Hypothalamus (tissue), 51 donors: ENCODE data around the gene KNSTRN.
A peak's percentile ranks its signal among the peaks of the same experiment; 100 is the strongest.

ENCODE experiments used
- DNase-seq, 51 donors: peaks; one replicate each; lab custom pipeline; 2025; lab: John Stamatoyannopoulos, UW

Gene KNSTRN

DNA sequence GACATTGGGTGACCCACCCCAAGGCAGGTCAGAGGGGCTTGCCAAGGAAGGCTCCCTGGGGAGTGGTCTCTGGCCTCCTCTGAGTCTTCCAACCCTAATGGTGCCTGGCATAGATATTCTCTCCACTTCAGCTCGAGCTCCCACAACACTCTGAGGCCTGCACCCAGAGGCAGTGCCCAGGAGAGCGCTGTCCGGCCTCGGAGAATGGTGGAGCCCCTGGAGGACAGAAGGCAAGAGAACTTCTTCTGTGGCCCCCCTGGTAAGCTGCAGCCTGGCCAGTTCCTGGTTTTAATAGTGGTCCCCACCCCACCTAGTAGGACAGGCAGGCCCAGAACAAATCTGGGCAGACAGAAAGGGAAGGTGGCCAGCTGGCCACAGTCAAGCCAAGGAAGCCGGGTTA lies 17.5 kb upstream of the KNSTRN start:
- no peak for DNase-seq

DNA sequence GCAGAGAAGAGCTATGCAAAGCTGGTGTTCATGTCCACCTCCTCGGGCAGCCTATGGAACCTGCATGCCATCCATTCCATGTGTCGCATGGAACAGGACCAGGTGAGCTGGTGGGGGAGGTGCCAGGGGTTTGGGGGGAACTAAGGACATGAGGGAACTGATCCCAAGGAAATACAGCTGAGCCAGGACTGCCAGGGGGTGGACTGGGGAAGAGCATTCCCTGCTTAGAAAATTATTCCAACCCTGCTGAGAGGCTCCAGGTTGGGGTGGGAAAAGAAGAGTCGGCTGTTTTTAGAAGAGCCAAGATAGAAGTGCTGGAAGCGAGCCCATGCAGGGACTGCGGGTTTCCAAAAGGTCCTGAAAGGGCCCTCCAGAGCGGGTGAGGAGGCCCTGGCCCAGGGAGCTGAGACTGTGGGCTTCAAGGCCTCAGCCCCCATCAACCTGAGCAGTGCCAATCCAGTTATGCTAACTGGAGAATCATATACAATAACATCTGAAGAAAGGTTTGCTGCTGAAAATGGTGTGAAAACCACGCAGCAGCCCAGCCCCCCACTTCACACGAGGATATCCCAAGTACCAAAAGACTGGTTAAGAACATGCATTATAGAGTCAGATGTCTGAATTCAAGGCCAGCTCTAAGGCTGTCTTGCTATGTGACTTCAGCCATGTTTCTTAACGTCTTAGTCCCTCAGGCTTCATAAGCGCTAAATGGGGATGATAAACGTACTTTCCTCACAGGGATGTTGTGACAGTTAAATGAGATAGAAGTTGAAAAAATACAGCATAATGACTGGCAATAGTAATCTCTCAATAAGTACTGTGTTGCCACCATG lies 16.7 kb upstream of the KNSTRN start:
- DNase-seq = no peak

- peak in 47 of 51 donors; percentile 14 to 82 (median 53) for DNase-seq
Observed at GRCh38 chr15:40366457-40367370, 15.8 kb upstream of the KNSTRN start.

DNA sequence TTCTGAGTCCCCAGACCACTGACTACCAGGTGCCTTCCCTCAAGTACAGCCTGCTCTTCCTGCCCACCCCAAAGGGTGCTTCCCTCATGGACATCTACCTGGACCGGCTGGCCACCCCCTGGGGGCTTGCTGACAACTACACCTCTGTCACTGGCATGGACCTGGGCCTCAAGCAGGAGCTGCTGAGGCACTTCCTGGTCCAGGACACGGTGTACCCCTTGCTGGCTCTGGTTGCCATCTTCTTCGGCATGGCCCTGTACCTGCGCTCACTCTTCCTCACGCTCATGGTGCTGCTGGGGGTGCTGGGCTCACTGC lies 15.2 kb upstream of the KNSTRN start:
- no peak for DNase-seq

- peak in 43 of 51 donors; percentile 15 to 80 (median 49) for DNase-seq
Observed at GRCh38 chr15:40367686-40368611, 14.6 kb upstream of the KNSTRN start.

DNA sequence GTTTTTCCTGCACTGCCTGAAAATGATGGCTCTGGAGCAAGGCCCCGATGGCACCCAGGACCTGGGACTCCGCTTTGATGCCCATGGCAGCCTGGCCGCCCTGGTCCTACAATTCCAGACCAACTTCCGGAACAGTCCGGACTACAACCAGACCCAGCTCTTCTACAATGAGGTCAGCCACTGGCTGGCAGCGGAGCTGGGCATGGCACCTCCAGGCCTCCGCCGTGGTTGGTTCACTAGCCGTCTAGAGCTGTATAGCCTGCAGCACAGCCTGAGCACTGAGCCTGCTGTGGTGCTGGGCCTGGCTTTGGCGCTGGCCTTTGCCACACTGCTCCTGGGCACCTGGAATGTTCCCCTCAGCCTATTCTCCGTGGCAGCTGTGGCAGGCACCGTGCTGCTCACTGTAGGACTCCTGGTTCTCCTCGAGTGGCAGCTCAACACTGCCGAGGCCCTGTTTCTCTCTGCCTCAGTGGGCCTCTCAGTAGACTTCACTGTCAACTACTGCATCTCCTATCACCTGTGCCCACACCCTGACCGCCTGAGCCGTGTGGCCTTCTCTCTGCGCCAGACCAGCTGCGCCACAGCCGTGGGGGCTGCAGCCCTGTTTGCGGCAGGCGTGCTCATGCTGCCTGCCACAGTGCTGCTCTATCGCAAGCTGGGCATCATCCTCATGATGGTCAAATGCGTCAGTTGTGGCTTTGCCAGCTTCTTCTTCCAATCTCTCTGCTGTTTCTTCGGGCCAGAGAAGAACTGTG lies 13.6 kb upstream of the KNSTRN start:
- no peak for DNase-seq

DNA sequence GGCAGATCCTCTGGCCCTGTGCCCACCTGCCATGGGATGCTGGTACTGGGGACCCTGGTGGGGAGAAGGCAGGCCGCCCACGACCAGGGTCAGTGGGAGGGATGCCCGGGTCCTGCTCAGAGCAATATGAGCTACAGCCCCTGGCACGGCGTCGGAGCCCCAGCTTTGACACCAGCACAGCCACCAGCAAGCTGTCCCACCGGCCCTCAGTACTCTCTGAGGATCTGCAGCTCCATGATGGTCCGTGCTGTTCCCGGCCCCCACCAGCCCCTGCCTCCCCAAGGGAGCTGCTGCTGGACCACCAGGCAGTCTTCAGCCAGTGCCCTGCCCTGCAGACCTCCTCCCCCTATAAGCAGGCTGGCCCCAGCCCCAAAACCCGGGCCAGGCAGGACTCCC lies 13.0 kb upstream of the KNSTRN start:
- DNase-seq = no peak

GRCh38 chr15:40369971-40370370 lies 12.6 kb upstream of the KNSTRN start:
- no peak for DNase-seq

DNA sequence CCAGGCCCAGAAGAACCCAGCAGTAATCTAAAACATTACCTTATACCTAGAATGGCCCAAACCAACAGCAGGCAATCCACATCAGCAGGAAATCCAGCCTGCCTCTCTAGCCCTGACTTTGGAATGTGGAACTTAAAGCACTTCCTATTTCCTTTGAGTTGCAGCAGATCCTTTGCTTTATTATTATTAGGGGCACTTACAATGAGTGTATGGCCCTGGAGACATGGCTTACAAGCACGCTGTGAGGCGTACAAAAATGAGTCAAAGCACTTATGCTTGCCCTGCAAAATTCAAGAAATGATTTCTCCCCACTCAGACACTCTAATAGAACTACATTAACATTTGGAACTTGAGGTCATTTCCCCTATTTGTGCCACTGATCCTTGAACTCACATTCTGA lies 9.5 kb upstream of the KNSTRN start:
- DNase-seq = no peak

- no peak for DNase-seq
Observed at GRCh38 chr15:40377606-40378005, 4.9 kb upstream of the KNSTRN start.

DNA sequence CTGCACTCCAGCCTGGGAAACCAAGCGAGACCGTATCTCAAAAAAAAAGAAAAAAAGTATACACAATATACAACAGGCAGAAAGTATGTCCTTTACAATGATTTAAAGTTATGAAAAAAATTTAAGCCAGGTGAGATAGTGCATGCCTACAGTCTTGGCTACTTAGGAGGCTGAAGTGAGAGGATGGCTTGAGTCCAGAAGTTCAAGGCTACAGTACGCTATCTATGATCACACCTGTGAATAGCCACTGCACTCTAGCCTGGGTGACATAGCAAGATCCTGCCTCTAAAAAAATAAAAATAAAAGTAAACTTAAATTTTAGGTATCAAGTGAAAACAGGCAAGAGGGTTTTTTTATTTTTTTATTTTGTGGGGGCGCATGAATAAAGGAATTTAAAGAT lies 3.1 kb upstream of the KNSTRN start:
- DNase-seq = no peak

- DNase-seq = peak in 7 of 51 donors; percentile 5 to 47 (median 16)
Observed at GRCh38 chr15:40379853-40380252, 2.7 kb upstream of the KNSTRN start.

DNA sequence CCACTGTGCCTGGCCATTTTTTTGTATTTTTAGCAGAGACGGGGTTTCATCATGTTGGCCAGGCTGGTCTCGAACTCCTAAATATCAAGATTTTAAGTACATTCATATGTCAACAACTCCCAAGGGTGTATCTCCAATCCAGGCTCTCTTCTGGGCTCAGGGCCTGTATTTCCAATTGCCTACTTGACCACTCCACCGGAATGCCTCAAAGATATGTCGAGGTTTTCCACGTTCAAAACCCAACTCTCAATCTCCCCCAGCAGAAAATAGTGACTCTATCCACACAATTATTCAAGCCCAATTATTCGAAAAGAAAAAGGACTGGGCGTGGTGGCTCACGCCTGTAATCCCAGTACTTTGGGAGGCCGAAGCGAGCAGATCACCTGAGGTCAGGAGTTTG lies 1.9 kb upstream of the KNSTRN start:
- no peak for DNase-seq

DNA sequence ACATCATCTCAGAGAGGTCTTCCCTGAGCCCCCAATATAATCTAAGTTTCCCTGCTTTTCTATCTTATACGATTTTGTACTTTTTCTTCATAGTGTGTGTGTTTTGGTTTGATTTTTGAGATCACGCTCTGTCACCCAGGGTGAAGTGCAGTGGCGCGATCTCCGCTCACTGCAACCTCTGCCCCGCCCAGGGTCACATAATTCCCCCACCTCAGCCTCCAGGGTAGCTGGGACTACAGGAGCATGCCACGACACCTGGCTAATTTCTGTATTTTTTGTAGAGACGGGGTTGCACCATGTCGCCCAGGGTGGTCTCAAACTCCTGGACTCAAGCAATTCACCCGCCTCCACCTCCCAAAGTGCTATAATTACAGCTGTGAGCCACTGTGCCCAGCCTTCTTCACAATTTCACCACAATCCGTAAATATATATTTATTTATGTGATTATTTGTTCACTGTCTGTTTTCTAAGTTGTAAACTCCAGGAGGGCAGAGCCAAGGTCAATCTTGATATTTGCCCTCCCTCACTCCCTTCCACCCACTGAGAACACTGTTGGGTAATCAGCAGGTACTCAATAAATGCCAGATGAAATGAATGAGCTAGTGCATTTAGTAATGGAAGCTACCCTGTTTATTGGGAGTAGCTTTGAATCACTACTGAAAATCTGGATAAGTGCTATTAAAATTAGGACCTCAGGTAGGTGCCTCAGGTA lies 547 bp upstream of the KNSTRN start:
- DNase-seq = no peak

GRCh38 chr15:40386480-40386879 lies 4.0 kb downstream of the KNSTRN start:
- DNase-seq = no peak

GRCh38 chr15:40388941-40389823 lies 6.7 kb downstream of the KNSTRN start:
- no peak for DNase-seq

DNA sequence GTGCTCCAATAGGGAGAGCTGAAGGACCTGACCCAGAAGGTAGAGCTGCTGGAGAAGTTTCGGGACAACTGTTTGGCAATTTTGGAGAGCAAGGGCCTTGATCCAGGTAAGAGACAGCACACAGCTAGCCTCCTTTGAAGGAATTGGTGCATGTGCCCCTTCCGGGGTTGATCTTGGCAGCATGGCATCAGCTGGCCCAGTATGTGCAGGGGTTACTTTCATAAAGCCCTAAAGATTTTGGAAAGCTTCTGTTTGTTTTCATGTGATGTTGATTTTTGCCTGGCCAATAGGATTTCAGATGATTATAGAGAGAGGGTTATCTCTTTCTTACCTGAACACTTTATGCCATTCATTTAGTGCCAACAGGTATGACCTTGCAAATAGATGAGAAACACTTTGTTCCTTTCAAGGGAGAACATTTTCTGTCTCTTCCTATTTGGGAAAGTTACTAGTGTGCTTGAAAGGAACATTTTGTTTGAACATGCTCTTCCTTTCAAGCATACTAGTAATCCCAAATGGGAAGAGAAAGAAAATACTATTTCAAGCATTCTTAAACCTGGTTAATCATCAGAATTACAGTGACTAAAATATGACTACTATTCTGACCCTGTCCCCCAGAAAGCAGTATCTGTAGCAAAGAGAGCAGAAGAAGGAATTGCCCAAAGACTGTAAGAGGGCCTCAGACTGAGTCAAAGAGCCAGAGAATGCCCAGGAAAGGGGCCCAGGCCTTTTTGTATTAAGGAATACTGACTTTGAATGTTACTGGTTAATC lies 7.5 kb downstream of the KNSTRN start:
- DNase-seq = no peak
